Measurements from ENCODE around the gene GEMIN5. TPM values are rescaled to one million over a fixed set of nuclear protein-coding genes. Genes with fewer than 3 reads are reported as not detected.
A peak's percentile ranks its signal among the peaks of the same experiment; 100 is the strongest.

The GEMIN5 gene
- total RNA-seq, 1 experiment from 2014 or later = 35.8 TPM

DNA sequence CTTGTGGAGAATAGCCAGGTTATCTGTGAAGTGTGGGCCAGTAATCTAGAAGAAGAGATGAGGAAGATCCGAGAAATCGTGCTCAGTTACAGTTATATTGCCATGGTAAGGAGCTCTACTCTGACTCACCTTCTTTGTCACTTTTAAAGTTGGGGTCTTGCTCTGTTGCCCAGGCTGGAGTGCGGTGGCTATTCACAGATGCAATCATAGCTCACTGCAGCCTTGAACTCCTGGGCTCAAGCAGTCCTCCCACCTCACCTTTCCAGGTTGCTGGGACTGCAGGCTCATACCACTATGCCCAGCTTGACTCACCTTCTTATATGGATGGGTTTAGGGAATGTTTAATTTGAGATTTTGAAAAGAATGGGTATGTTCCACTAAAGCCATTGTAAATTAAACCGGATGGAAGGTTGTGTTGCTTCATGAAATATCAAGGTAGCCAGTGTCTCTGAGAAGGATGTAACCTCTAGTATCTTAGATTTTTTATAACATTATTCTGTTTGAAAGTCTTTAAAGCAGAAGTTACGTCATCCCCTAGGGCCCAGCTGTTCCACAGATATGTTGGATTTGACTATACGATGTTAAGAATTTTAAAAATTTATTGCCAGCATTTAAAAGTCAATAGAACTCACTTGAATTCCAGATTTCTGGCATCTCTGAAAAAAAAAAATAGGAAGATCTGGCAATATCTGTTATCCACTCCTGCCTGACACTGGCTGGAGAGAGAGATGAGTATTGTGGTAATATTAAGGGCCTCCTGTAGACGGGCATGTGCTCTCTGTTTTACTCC is 74.5 kb downstream of the GEMIN5 start:
- TF ChIP-seq, protein P1, sequence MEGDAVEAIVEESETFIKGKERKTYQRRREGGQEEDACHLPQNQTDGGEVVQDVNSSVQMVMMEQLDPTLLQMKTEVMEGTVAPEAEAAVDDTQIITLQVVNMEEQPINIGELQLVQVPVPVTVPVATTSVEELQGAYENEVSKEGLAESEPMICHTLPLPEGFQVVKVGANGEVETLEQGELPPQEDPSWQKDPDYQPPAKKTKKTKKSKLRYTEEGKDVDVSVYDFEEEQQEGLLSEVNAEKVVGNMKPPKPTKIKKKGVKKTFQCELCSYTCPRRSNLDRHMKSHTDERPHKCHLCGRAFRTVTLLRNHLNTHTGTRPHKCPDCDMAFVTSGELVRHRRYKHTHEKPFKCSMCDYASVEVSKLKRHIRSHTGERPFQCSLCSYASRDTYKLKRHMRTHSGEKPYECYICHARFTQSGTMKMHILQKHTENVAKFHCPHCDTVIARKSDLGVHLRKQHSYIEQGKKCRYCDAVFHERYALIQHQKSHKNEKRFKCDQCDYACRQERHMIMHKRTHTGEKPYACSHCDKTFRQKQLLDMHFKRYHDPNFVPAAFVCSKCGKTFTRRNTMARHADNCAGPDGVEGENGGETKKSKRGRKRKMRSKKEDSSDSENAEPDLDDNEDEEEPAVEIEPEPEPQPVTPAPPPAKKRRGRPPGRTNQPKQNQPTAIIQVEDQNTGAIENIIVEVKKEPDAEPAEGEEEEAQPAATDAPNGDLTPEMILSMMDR (conservative IDR thresholded peaks at IDR 0.05) = no peak
- H4K20me1 ChIP-seq (ENCODE audit: control insufficient read depth, insufficient read depth, insufficient read length) = no peaks in the 10 kb centered on the region
- Mint-ChIP-seq H3K4me1 (peaks cover 20 to 22% of the 10 kb centered on the region in 2 experiments), H3K4me3 (no peak overlapping the region; a peak in 1 of 5 replicates), H3K36me3 (ENCODE audit: insufficient read depth in 1 of 3, low read depth in 3 of 3) (peaks cover 26 to 47% (median 44%) of the 10 kb centered on the region in 3 experiments), H3K27me3 (ENCODE audit: low read depth) (no peaks in the 10 kb centered on the region; the same call in 1 of the 2 replicates), H3K27ac (peak overlapping the region in 2 of 3 experiments; percentile 39 to 42; a peak in 1 of 7 replicates), H3K9me3 (no peaks in the 10 kb centered on the region)
- H2BK20ac ChIP-seq (ENCODE audit: low read depth, low read length, poor library complexity, severe bottlenecking) = no peak overlapping the region
- H3K56ac ChIP-seq (ENCODE audit: insufficient read length, low read depth, low read length) = no peak overlapping the region
- no peak overlapping the region for H3K27ac ChIP-seq (ENCODE audit: insufficient read length, low read depth, low read length)
- no peak overlapping the region for H3K18ac ChIP-seq (ENCODE audit: insufficient read length, low read depth, low read length)
- H3K4me2 ChIP-seq (ENCODE audit: insufficient read depth, insufficient read length, low read length) = no peak overlapping the region
- peaks cover 12% of the 10 kb centered on the region for H3K23me2 ChIP-seq (ENCODE audit: insufficient read length, low read depth, low read length, poor library complexity, severe bottlenecking)
- H4K5ac ChIP-seq (ENCODE audit: insufficient read length, low read depth, low read length) = no peak overlapping the region
- DNase-seq = no peak
- H4K91ac ChIP-seq (ENCODE audit: insufficient read length, low read depth, low read length) = no peak overlapping the region
- H3K79me2 ChIP-seq (ENCODE audit: insufficient read depth, low read length) = peaks cover 29% of the 10 kb centered on the region
- no peaks in the 10 kb centered on the region for H3K9me3 ChIP-seq (ENCODE audit: control insufficient read depth, low read depth, low read length)
- no peaks in the 10 kb centered on the region for H3K27me3 ChIP-seq (ENCODE audit: insufficient read depth, low read length)
- no peak overlapping the region for H2BK120ac ChIP-seq (ENCODE audit: low read depth, low read length, poor library complexity, severe bottlenecking)
- no peak overlapping the region for H2AK5ac ChIP-seq (ENCODE audit: insufficient read length, low read length)
- H3K9ac ChIP-seq (ENCODE audit: extremely low read depth, insufficient read length, low read length) = no peak overlapping the region
- H4K8ac ChIP-seq (replicated peaks; ENCODE audit: insufficient read length, low read depth, low read length) = no peak overlapping the region
- no peak overlapping the region for H3K23ac ChIP-seq (ENCODE audit: insufficient read length, low read depth, low read length)
- H2BK5ac ChIP-seq (ENCODE audit: insufficient read length, low read length) = no peak overlapping the region
- H3K14ac ChIP-seq (ENCODE audit: insufficient read depth, low read length) = no peak overlapping the region
- H3K4me1 ChIP-seq (ENCODE audit: insufficient read depth, low read length) = peaks cover 9% of the 10 kb centered on the region
- H2BK12ac ChIP-seq (ENCODE audit: insufficient read length, low read depth, low read length) = no peak overlapping the region
- H3T11ph ChIP-seq (ENCODE audit: low read length) = no peak overlapping the region
- no peak overlapping the region for H2BK15ac ChIP-seq (ENCODE audit: low read depth, low read length)
- no CpG with 5 or more reads among the region's 7 CpGs for WGBS (ENCODE audit: extremely low coverage, insufficient read length, low lambda C conversion rate)
- no peak overlapping the region for H3K4ac ChIP-seq (ENCODE audit: low read depth, low read length)
- peaks cover 5% of the 10 kb centered on the region for H3K79me1 ChIP-seq (ENCODE audit: insufficient read depth, low read depth, low read length, poor library complexity, severe bottlenecking)
- H2AFZ ChIP-seq (ENCODE audit: low read length) = no peak overlapping the region
